ENCODE data around the gene ARL4D.

Gene ARL4D

GRCh38 chr17:43428524-43428923, 29.7 kb downstream of the ARL4D start:
- H3K27ac Mint-ChIP-seq (ENCODE audit: low read depth), result no peak overlapping the region
- DNase-seq (ENCODE audit: low spot score in 2 of 2) (no peak), ATAC-seq (replicated peaks; ENCODE audit: extremely low read depth, poor library complexity, severe bottlenecking) (no peak)
- peaks cover 2% of the 10 kb centered on the region for H3K36me3 Mint-ChIP-seq (ENCODE audit: insufficient read depth)
- H3K9me3 Mint-ChIP-seq, result no peaks in the 10 kb centered on the region
- H3K4me3 Mint-ChIP-seq, result no peak overlapping the region
- peaks cover 31% of the 10 kb centered on the region for H3K27me3 Mint-ChIP-seq
- no peaks in the 10 kb centered on the region for H3K4me1 Mint-ChIP-seq

GRCh38 chr17:43430936-43431713, 32.3 kb downstream of the ARL4D start:
- DNase-seq (ENCODE audit: low spot score in 2 of 2), result no peak
- Mint-ChIP-seq H3K4me3 (no peak overlapping the region), H3K9me3 (no peaks in the 10 kb centered on the region), H3K36me3 (ENCODE audit: insufficient read depth) (peaks cover 2% of the 10 kb centered on the region), H3K27me3 (peaks cover 57% of the 10 kb centered on the region), H3K27ac (ENCODE audit: low read depth) (no peak overlapping the region), H3K4me1 (no peaks in the 10 kb centered on the region)
- ATAC-seq (replicated peaks; ENCODE audit: extremely low read depth, poor library complexity, severe bottlenecking), result no peak

GRCh38 chr17:43431714-43432523, 33.1 kb downstream of the ARL4D start:
- ATAC-seq (replicated peaks; ENCODE audit: extremely low read depth, poor library complexity, severe bottlenecking) (no peak), DNase-seq (ENCODE audit: low spot score in 2 of 2) (no peak)
- Mint-ChIP-seq H3K27me3 (peaks cover 58% of the 10 kb centered on the region), H3K4me1 (no peaks in the 10 kb centered on the region), H3K27ac (ENCODE audit: low read depth) (no peak overlapping the region), H3K4me3 (no peak overlapping the region), H3K9me3 (no peaks in the 10 kb centered on the region), H3K36me3 (ENCODE audit: insufficient read depth) (peaks cover 2% of the 10 kb centered on the region)

GRCh38 chr17:43434902-43435319, 36.1 kb downstream of the ARL4D start:
- H3K27me3 Mint-ChIP-seq, result peaks cover 51% of the 10 kb centered on the region
- no peak for DNase-seq (ENCODE audit: low spot score in 2 of 2)
- H3K9me3 Mint-ChIP-seq, result no peaks in the 10 kb centered on the region
- no peaks in the 10 kb centered on the region for H3K4me1 Mint-ChIP-seq
- peaks cover 2% of the 10 kb centered on the region for H3K36me3 Mint-ChIP-seq (ENCODE audit: insufficient read depth)
- H3K27ac Mint-ChIP-seq (ENCODE audit: low read depth), result no peak overlapping the region
- ATAC-seq (replicated peaks; ENCODE audit: extremely low read depth, poor library complexity, severe bottlenecking), result no peak
- no peak overlapping the region for H3K4me3 Mint-ChIP-seq

- H3K9me3 Mint-ChIP-seq, result no peaks in the 10 kb centered on the region
- no peaks in the 10 kb centered on the region for H3K4me1 Mint-ChIP-seq
- H3K27me3 Mint-ChIP-seq, result peaks cover 35% of the 10 kb centered on the region
- ATAC-seq (replicated peaks; ENCODE audit: extremely low read depth, poor library complexity, severe bottlenecking), result no peak
- DNase-seq (ENCODE audit: low spot score in 2 of 2), result no peak
- H3K27ac Mint-ChIP-seq (ENCODE audit: low read depth), result no peak overlapping the region
- no peaks in the 10 kb centered on the region for H3K36me3 Mint-ChIP-seq (ENCODE audit: insufficient read depth)
- H3K4me3 Mint-ChIP-seq, result no peak overlapping the region
Observed at GRCh38 chr17:43437756-43438155, 39.0 kb downstream of the ARL4D start.

GRCh38 chr17:43438626-43439025, 39.8 kb downstream of the ARL4D start:
- no peaks in the 10 kb centered on the region for H3K36me3 Mint-ChIP-seq (ENCODE audit: insufficient read depth)
- H3K27me3 Mint-ChIP-seq, result peaks cover 30% of the 10 kb centered on the region
- DNase-seq (ENCODE audit: low spot score in 2 of 2), result no peak
- H3K4me3 Mint-ChIP-seq, result no peak overlapping the region
- ATAC-seq (replicated peaks; ENCODE audit: extremely low read depth, poor library complexity, severe bottlenecking), result no peak
- H3K4me1 Mint-ChIP-seq, result no peaks in the 10 kb centered on the region
- H3K27ac Mint-ChIP-seq (ENCODE audit: low read depth), result no peak overlapping the region
- H3K9me3 Mint-ChIP-seq, result no peaks in the 10 kb centered on the region

GRCh38 chr17:43439041-43439440, 40.2 kb downstream of the ARL4D start:
- no peaks in the 10 kb centered on the region for H3K36me3 Mint-ChIP-seq (ENCODE audit: insufficient read depth)
- no peaks in the 10 kb centered on the region for H3K4me1 Mint-ChIP-seq
- H3K27me3 Mint-ChIP-seq, result peaks cover 30% of the 10 kb centered on the region
- no peak overlapping the region for H3K27ac Mint-ChIP-seq (ENCODE audit: low read depth)
- DNase-seq (ENCODE audit: low spot score in 2 of 2), result no peak
- no peaks in the 10 kb centered on the region for H3K9me3 Mint-ChIP-seq
- no peak overlapping the region for H3K4me3 Mint-ChIP-seq
- ATAC-seq (replicated peaks; ENCODE audit: extremely low read depth, poor library complexity, severe bottlenecking), result no peak

GRCh38 chr17:43442711-43443110, 43.9 kb downstream of the ARL4D start:
- Mint-ChIP-seq H3K36me3 (ENCODE audit: insufficient read depth) (no peaks in the 10 kb centered on the region), H3K27ac (ENCODE audit: low read depth) (no peak overlapping the region), H3K27me3 (peaks cover 24% of the 10 kb centered on the region), H3K4me1 (no peaks in the 10 kb centered on the region), H3K4me3 (no peak overlapping the region), H3K9me3 (no peaks in the 10 kb centered on the region)
- DNase-seq (ENCODE audit: low spot score in 2 of 2) (no peak), ATAC-seq (replicated peaks; ENCODE audit: extremely low read depth, poor library complexity, severe bottlenecking) (no peak)

GRCh38 chr17:43443381-43443780, 44.6 kb downstream of the ARL4D start:
- Mint-ChIP-seq H3K4me3 (no peak overlapping the region), H3K9me3 (no peaks in the 10 kb centered on the region), H3K36me3 (ENCODE audit: insufficient read depth) (no peaks in the 10 kb centered on the region), H3K4me1 (no peaks in the 10 kb centered on the region), H3K27me3 (peaks cover 28% of the 10 kb centered on the region), H3K27ac (ENCODE audit: low read depth) (no peak overlapping the region)
- no peak for ATAC-seq (replicated peaks; ENCODE audit: extremely low read depth, poor library complexity, severe bottlenecking)
- no peak for DNase-seq (ENCODE audit: low spot score in 2 of 2)

- Mint-ChIP-seq H3K4me3 (no peak overlapping the region), H3K27ac (ENCODE audit: low read depth) (no peak overlapping the region), H3K36me3 (ENCODE audit: insufficient read depth) (no peaks in the 10 kb centered on the region), H3K27me3 (peaks cover 35% of the 10 kb centered on the region), H3K4me1 (no peaks in the 10 kb centered on the region), H3K9me3 (no peaks in the 10 kb centered on the region)
- ATAC-seq (replicated peaks; ENCODE audit: extremely low read depth, poor library complexity, severe bottlenecking), result no peak
- DNase-seq (ENCODE audit: low spot score in 2 of 2), result no peak
Observed at GRCh38 chr17:43444223-43445008, 45.6 kb downstream of the ARL4D start.

GRCh38 chr17:43445009-43445589, 46.3 kb downstream of the ARL4D start:
- no peak for DNase-seq (ENCODE audit: low spot score in 2 of 2)
- no peak for ATAC-seq (replicated peaks; ENCODE audit: extremely low read depth, poor library complexity, severe bottlenecking)
- Mint-ChIP-seq H3K27me3 (peaks cover 35% of the 10 kb centered on the region), H3K9me3 (no peaks in the 10 kb centered on the region), H3K4me3 (no peak overlapping the region), H3K4me1 (no peaks in the 10 kb centered on the region), H3K27ac (ENCODE audit: low read depth) (no peak overlapping the region), H3K36me3 (ENCODE audit: insufficient read depth) (no peaks in the 10 kb centered on the region)

- Mint-ChIP-seq H3K27me3 (peaks cover 35% of the 10 kb centered on the region), H3K4me3 (no peak overlapping the region), H3K27ac (ENCODE audit: low read depth) (no peak overlapping the region), H3K9me3 (no peaks in the 10 kb centered on the region), H3K36me3 (ENCODE audit: insufficient read depth) (no peaks in the 10 kb centered on the region), H3K4me1 (no peaks in the 10 kb centered on the region)
- ATAC-seq (replicated peaks; ENCODE audit: extremely low read depth, poor library complexity, severe bottlenecking) (no peak), DNase-seq (ENCODE audit: low spot score in 2 of 2) (no peak)
Observed at GRCh38 chr17:43446773-43447172, 48.0 kb downstream of the ARL4D start.
